NCI-H146 treated with DMSO at 0.1 percent for 48 hours (cell line): ENCODE measurements around the gene KCNK2.

Experiments used
- DNase-seq: peaks from one replicate; lab custom pipeline; 2025; ENCODE audit not compliant: unreplicated experiment; lab: John Stamatoyannopoulos, UW

Gene KCNK2

GRCh38 chr1:215082532-215083382 lies at the start of gene KCNK2:
Gene KCNK2 (plus strand): TSS chr1:215082737. CDS start chr1:215083386, 649 bp downstream.
- peak; percentile 13 for DNase-seq

GRCh38 chr1:215032911-215033526 lies 49.5 kb upstream of the KCNK2 start:
- DNase-seq: no peak

- DNase-seq: no peak
These were observed 42.3 kb upstream of the KCNK2 start for GRCh38 chr1:215040190-215040589.

- no peak for DNase-seq
These were observed 39.1 kb upstream of the KCNK2 start for GRCh38 chr1:215043401-215043800.

GRCh38 chr1:215044151-215044550 lies 38.4 kb upstream of the KCNK2 start:
- no peak for DNase-seq

- no peak for DNase-seq
These were observed 36.7 kb upstream of the KCNK2 start for GRCh38 chr1:215045698-215046308.

- no peak for DNase-seq
These were observed 30.1 kb upstream of the KCNK2 start for GRCh38 chr1:215052256-215053015.

GRCh38 chr1:215054266-215054665 lies 28.3 kb upstream of the KCNK2 start:
- no peak for DNase-seq

GRCh38 chr1:215055281-215055935 lies 27.1 kb upstream of the KCNK2 start:
- no peak for DNase-seq

GRCh38 chr1:215056584-215056983 lies 26.0 kb upstream of the KCNK2 start:
- DNase-seq: no peak

- DNase-seq: no peak
These were observed 22.6 kb upstream of the KCNK2 start for GRCh38 chr1:215059947-215060346.

GRCh38 chr1:215064327-215064726 lies 18.2 kb upstream of the KCNK2 start:
- DNase-seq: no peak

- no peak for DNase-seq
These were observed 11.5 kb upstream of the KCNK2 start for GRCh38 chr1:215071078-215071477.

- peak; percentile 3 for DNase-seq
These were observed 6.2 kb upstream of the KCNK2 start for GRCh38 chr1:215076322-215076721.

GRCh38 chr1:215079456-215079855 lies 3.1 kb upstream of the KCNK2 start:
- DNase-seq: no peak

- DNase-seq: no peak
These were observed 641 bp upstream of the KCNK2 start for GRCh38 chr1:215081661-215082531.

- peak; percentile 51 for DNase-seq
These were observed 935 bp downstream of the KCNK2 start for GRCh38 chr1:215083383-215083961.

GRCh38 chr1:215084621-215085020 lies 2.1 kb downstream of the KCNK2 start:
- no peak for DNase-seq

- no peak for DNase-seq
These were observed 5.1 kb downstream of the KCNK2 start for GRCh38 chr1:215087603-215088002.
